HAP-1 (cell line): ENCODE results near the gene PCID2.
A peak's percentile ranks its signal among the peaks of the same experiment; 100 is the strongest.

Experiments
- DNase-seq, 2 experiments: peaks; one replicate each; pipeline ENCODE4 v3.0.0-alpha.2; 2016 to 2020; ENCODE audit warnings: low spot score in 2 of 2
- H3K27me3 ChIP-seq: fragments of 250-450 bp; sonication (Bioruptor Pico); 2 replicates; pipeline ENCODE4 v1.5.1; 2020; ENCODE audit warnings: low read depth, mild to moderate bottlenecking, moderate library complexity
- H3K36me3 ChIP-seq: fragments of 250-450 bp; sonication (Bioruptor Pico); replicated peaks from 2 replicates; pipeline ENCODE4 v1.5.1; 2020; ENCODE audit warnings: mild to moderate bottlenecking
- H3K4me1 ChIP-seq: fragments of 250-450 bp; sonication (Bioruptor Pico); 2 replicates; pipeline ENCODE4 v1.5.1; 2020; ENCODE audit warnings: mild to moderate bottlenecking
- H3K4me3 ChIP-seq: fragments of 250-450 bp; sonication (Bioruptor Pico); 2 replicates; pipeline ENCODE4 v1.5.1; 2020; ENCODE audit warnings: mild to moderate bottlenecking, moderate library complexity
- H3K9me3 ChIP-seq: fragments of 250-450 bp; sonication (Bioruptor Pico); 2 replicates; pipeline ENCODE4 v1.5.1; 2020; ENCODE audit warnings: mild to moderate bottlenecking, moderate library complexity
- in situ Hi-C: fragments of 300-500 bp; cut with MboI; formaldehyde crosslinking; loops from 3 replicates; pipeline ENCODE4 v1.14.3; 2020; ENCODE audit warnings: low sequenced_read_pairs, inconsistent platforms, mixed read lengths

Gene PCID2

DNA sequence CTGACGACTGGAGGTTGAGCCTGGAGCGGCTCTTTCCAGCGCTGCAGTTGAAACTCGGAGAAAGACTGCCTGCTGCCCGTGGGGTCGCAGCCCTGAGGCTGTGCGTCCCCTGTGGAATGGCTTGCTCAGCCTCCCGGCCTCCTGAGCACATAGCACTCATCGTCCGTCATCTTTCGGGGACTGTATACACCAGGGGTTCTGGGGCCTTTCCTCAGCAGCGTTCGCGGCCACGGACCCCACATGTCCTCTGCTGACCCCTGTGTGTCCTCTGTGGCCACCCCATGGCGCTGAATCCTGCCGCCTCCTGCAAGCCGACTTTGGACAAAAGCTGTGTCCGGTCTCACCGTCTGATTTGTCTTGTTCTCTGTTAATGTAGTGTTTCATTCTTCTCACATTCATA lies 21.3 kb upstream of the PCID2 start:
- Histone ChIP-seq H3K4me1 (no peaks in the 10 kb centered on the region), H3K27me3 (no peaks in the 10 kb centered on the region), H3K36me3 (peaks cover 50% of the 10 kb centered on the region), H3K9me3 (no peaks in the 10 kb centered on the region), H3K4me3 (no peak overlapping the region)
- in situ Hi-C loops = no loop called here
- DNase-seq = no peak

DNA sequence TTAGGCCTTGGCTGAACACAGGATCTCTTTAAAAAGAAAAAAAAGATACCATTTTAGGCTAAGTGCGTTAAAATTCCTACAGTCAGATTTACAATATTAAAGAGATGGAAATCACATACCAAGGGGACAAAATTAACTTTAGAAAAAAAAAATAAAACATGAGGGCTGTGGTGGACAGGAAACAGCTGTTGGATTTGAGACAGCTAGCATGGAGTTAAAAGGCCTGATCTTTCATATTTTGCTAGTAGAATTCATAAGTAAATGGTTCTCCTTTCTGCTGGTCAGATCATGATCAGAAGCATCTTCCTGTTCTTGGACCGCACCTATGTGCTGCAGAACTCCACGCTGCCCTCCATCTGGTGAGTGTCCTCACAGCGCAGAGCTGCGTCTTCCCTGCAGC lies 20.7 kb upstream of the PCID2 start:
- H3K36me3 ChIP-seq = peaks cover 51% of the 10 kb centered on the region
- in situ Hi-C loops = no loop called here
- DNase-seq = no peak

DNA sequence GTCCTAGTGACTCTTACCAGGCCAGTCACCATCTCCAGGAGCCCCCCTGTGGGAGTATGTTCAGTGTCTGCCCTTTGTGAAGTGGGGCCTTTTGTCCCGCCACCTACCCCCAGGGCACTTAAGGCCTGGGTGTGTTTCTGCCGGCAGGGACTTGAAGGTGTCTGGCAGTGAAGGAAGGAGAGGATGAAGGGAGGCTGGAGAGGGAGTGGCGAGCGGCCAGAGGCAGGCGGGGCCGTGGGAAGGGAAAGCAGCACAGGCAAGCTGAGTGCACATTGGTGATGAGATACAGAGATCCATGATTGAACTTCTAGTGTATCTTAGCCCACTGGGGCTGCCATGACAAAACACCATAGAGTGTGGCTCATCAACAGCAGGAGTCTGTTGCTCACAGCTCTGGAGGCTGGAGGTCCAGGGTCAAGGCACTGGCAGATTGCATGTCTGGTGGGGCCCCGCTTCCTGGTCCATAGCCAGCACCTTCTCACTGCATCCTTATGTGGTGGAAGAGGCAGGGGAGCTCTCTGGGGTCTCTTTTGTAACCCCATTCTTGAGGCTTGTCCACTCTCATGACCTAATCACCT lies 18.5 kb upstream of the PCID2 start:
- H3K36me3 ChIP-seq = peaks cover 64% of the 10 kb centered on the region
- no peak for DNase-seq
- H3K27me3 ChIP-seq = no peaks in the 10 kb centered on the region
- H3K4me1 ChIP-seq = no peaks in the 10 kb centered on the region
- in situ Hi-C loops = no loop called here
- no peaks in the 10 kb centered on the region for H3K9me3 ChIP-seq
- H3K4me3 ChIP-seq = no peak overlapping the region

More for the DNA sequence above, 20.7 kb upstream of the PCID2 start:
- no peaks in the 10 kb centered on the region for H3K27me3 ChIP-seq
- no peaks in the 10 kb centered on the region for H3K9me3 ChIP-seq
- no peak overlapping the region for H3K4me3 ChIP-seq
- no peaks in the 10 kb centered on the region for H3K4me1 ChIP-seq

DNA sequence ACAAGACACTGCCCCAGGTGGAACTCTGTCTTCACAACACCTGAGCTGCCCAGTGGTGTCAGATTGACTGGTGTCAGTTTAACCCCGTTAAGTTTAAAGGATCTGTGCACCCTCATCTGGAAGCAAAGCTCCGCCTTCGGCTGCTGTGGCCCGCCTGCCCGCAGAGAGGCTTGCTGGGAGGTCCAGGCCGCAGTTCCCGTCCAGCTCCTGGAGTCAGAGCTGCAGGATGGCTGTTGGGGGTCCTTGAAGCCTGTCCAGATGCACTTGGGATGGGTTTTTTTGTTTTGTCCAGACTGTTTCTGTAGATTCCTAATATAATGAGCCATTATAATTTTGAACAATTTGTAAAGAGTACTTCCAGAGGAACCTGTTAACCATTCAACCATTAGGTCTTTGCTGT lies 17.0 kb upstream of the PCID2 start:
- no peaks in the 10 kb centered on the region for H3K4me1 ChIP-seq
- DNase-seq = no peak
- H3K4me3 ChIP-seq = no peak overlapping the region
- in situ Hi-C loops = no loop called here
- no peaks in the 10 kb centered on the region for H3K27me3 ChIP-seq
- no peaks in the 10 kb centered on the region for H3K9me3 ChIP-seq
- H3K36me3 ChIP-seq = peaks cover 78% of the 10 kb centered on the region

DNA sequence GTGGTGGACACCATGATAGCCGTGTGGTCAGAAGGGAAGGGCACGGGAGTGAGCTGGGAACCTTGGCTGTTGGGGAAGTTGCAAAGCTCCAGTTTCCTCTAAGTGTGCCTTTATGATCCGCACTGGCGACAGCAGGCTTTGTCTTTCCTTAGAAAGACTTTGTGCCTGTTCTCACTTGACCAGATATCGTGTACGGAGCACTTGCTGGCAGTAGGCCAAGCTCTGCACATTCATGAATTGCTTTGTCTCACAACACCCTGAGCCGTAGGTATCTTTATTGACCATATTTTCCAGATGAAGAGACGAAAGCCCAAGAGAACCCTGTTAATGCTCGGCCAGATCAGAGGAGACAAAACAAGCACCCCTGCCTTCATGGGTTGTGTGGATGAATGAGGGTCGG lies 16.0 kb upstream of the PCID2 start:
- peak in 1 of 2 experiments; percentile 29 for DNase-seq
- in situ Hi-C loops = no loop called here
- Histone ChIP-seq H3K9me3 (no peaks in the 10 kb centered on the region), H3K27me3 (no peaks in the 10 kb centered on the region), H3K4me1 (no peaks in the 10 kb centered on the region), H3K4me3 (no peak overlapping the region), H3K36me3 (peaks cover 78% of the 10 kb centered on the region)

DNA sequence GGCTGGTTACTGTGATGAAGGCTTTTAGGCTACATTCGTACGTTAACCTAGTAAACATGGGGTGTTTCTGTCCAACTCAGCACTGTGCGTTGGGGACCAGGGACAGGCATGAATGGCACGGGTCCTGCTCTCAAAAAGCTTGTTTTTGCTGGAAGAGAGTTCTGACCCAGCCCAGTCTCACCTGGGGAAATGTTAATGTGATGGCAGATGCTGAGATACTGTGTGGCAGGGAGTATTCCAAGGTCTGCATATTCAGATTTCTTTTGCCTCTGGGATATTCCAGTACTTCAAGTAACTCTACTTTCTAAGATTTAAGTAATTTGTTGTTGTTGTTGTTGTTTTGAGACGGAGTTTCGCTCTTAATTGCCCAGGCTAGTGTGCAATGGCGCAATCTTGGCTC lies 14.6 kb upstream of the PCID2 start:
- no peak for DNase-seq
- H3K27me3 ChIP-seq = no peaks in the 10 kb centered on the region
- H3K9me3 ChIP-seq = no peaks in the 10 kb centered on the region
- no peaks in the 10 kb centered on the region for H3K4me1 ChIP-seq
- in situ Hi-C loops = no loop called here
- peaks cover 84% of the 10 kb centered on the region for H3K36me3 ChIP-seq
- H3K4me3 ChIP-seq = no peak overlapping the region

DNA sequence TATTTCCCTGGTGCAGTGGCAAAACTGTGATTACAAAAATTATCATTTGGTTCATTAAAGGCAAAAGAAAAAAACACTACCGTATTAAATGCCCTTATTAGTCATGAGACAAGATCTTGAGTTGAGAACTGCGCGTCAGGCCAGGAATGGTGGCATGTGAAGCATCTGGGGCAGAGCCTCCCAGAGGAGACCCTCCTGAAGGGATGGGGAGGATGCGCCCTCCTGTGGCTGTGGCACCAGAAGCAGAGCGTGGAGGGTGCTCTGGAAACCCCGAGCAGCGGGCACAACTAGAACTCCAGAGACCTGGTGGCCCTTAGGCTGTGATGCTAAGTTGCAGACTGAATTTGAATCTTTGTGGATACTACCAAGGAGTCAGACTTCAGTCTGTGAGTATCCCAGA lies 12.4 kb upstream of the PCID2 start:
- H3K36me3 ChIP-seq = peaks cover 69% of the 10 kb centered on the region
- peaks cover 14% of the 10 kb centered on the region for H3K4me1 ChIP-seq
- no peak overlapping the region for H3K4me3 ChIP-seq
- H3K9me3 ChIP-seq = no peaks in the 10 kb centered on the region
- peak in 1 of 2 experiments; percentile 27 for DNase-seq
- in situ Hi-C loops = no loop called here
- no peaks in the 10 kb centered on the region for H3K27me3 ChIP-seq

DNA sequence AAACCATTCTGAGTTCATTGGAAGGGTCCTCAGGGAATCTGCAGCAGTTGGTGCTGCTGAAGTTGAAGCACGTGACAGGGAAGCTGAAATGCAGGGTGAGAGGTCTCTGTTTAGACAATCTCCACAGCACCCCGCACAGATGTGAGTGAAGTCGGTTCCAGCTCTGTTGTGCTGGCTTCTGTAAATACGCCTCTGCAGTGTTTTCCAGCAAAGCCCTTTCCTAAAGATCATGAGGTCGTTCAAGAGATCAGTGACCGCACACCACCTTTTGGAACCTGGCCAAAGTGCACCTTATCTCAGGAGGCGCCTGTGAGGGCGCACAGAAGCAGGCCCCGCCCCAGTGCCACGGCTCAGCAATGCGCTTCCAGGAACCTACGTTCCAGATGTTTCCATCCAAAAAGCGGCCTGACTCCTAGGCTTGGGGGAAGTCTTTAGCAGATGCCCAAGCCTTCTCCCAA lies 11.7 kb upstream of the PCID2 start:
- Histone ChIP-seq H3K4me3 (no peak overlapping the region), H3K27me3 (no peaks in the 10 kb centered on the region), H3K36me3 (peaks cover 62% of the 10 kb centered on the region), H3K4me1 (peaks cover 14% of the 10 kb centered on the region), H3K9me3 (no peaks in the 10 kb centered on the region)
- in situ Hi-C loops = no loop called here
- DNase-seq = no peak

DNA sequence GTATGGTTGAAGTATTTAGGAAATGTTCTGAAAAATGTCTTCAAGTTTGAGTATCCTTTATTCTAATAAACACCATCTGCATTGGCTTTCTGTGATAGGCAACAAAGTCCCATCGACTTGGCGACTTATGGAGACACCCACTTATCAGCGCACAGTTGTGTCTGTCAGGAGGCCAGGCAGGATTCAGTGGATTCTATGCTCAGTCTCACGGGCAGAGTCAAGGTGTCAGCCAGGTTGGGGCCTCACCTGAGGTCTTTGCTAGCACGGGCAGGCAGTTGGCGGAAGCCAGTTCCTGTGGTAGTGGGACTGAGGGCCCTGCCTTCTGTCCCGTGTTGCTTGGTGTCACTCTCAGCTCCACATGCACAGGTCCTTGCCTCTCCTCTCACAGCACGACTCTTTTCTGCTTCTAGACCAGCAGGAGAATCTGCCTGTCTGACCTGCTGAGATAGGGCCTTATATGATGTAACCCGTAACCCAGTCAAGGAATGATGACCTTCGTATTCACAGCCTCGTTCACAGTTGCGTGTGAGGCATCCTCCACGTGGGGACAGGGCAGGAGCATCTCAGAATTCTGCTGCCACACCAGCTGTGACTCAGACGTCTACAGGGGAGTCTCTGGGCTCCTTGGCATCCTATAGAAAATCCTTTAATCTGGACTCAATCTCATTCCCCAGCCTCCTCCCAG lies 10.9 kb upstream of the PCID2 start:
- no peak for DNase-seq
- Histone ChIP-seq H3K9me3 (no peaks in the 10 kb centered on the region), H3K27me3 (no peaks in the 10 kb centered on the region), H3K36me3 (peaks cover 54% of the 10 kb centered on the region), H3K4me1 (peaks cover 14% of the 10 kb centered on the region), H3K4me3 (no peak overlapping the region)
- in situ Hi-C loops = no loop called here

DNA sequence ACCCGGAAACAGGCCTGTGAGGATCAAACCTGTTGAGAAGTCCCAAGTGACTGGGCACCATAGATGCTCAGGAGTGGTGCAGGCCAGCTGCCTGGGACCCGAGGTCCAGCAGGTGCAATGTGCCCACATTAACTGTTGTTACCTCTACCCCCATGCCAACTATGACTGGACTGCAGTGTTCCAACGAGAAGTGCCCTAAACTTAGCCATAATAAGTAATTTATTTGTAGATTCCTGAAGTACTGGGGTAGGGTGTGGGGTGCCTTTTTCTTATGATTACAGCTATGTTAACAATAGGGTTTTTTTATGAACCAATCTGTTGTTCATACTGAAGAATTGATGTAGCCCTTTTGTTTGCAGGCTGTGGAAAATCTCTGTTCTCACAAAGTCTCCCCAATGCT lies 10.1 kb upstream of the PCID2 start:
- H3K27me3 ChIP-seq = no peaks in the 10 kb centered on the region
- no peak overlapping the region for H3K4me3 ChIP-seq
- peaks cover 48% of the 10 kb centered on the region for H3K36me3 ChIP-seq
- H3K4me1 ChIP-seq = peaks cover 14% of the 10 kb centered on the region
- in situ Hi-C loops = no loop called here
- DNase-seq = no peak
- no peaks in the 10 kb centered on the region for H3K9me3 ChIP-seq

DNA sequence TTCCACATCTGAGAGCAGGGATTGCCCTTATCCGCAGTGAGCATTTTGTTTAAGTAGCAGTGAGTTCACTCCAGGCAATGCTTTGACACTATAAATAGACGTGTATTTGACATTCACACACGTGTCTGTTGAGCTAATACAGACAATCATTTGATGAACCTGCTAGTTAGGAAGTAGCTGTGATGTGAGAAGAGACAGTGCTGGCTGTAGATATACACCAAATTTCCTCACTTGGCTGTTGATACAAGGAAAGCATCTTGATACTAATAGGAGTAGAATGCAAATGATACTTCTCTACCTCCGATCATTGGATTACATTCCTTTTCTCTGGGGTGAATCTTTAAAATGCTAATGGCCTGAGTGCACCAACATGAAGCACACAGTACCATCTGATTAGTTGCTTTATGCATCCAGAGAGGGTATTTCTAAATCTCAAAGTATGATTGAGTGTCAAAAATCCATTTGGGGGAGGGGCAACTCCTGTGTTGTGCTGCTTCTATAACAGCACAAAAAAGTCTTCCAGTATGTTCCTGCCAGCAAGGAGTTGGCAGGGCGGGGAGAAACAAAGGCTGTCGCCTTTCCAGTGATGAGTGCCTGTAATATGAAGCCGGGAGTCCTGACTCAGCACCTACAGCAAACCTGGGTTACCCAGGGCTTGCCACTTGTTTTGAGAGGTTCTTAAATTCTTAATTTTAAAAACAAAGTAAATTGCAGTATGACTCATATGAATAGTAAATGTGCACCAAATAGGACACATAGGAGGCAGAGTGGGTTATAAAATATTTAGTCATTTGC lies 8.0 kb upstream of the PCID2 start:
- H3K4me3 ChIP-seq = no peak overlapping the region
- peaks cover 40% of the 10 kb centered on the region for H3K36me3 ChIP-seq
- H3K9me3 ChIP-seq = no peaks in the 10 kb centered on the region
- H3K27me3 ChIP-seq = no peaks in the 10 kb centered on the region
- peaks cover 16% of the 10 kb centered on the region for H3K4me1 ChIP-seq
- in situ Hi-C loops = no loop called here
- DNase-seq = peak; percentile 75 to 78

DNA sequence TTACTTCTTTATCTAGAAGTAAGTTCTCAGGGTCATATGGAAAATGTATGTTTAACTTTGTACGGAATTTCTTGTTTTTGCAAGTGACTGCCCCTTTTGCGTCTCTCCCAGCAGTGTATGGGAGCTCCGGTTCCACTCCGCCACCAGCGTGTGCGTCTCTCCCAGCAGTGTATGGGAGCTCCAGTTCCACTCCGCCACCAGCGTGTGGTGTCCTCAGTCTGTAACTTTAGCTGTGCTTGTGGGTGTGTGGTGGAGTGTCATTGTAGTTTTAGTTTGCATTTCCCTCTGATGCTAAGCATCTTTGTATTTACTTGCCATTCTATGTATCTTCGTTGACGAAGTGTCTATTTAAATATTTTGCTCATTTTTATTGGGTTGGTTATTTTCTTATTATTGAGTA lies 3.3 kb upstream of the PCID2 start:
- in situ Hi-C loops = no loop called here
- H3K36me3 ChIP-seq = peaks cover 20% of the 10 kb centered on the region
- DNase-seq = peak in 1 of 2 experiments; percentile 64
- no peaks in the 10 kb centered on the region for H3K9me3 ChIP-seq
- no peaks in the 10 kb centered on the region for H3K27me3 ChIP-seq
- H3K4me1 ChIP-seq = peaks cover 18% of the 10 kb centered on the region
- H3K4me3 ChIP-seq = no peak overlapping the region

DNA sequence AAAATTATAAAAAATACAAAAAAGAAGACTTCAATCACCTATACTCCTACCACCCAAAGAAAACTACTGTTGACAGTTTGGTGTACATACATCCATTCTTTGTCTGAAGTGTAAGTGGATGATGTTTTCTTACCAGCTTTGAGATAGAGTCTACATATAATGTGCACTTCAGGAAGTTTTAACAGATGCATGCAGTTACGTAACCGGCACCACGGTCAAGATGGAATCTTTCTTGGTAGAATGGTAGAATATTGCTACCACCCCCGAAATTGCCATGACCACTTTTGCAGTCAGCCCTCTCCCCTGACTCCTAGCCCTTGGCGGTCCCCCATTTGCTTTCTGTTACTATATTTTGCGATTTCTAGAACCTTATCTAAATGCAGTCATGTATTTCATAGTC lies 2.4 kb upstream of the PCID2 start:
- DNase-seq = no peak
- Histone ChIP-seq H3K9me3 (no peaks in the 10 kb centered on the region), H3K36me3 (peaks cover 29% of the 10 kb centered on the region), H3K27me3 (no peaks in the 10 kb centered on the region), H3K4me1 (peaks cover 14% of the 10 kb centered on the region), H3K4me3 (peak overlapping the region; percentile 98)
- in situ Hi-C loops = no loop called here

DNA sequence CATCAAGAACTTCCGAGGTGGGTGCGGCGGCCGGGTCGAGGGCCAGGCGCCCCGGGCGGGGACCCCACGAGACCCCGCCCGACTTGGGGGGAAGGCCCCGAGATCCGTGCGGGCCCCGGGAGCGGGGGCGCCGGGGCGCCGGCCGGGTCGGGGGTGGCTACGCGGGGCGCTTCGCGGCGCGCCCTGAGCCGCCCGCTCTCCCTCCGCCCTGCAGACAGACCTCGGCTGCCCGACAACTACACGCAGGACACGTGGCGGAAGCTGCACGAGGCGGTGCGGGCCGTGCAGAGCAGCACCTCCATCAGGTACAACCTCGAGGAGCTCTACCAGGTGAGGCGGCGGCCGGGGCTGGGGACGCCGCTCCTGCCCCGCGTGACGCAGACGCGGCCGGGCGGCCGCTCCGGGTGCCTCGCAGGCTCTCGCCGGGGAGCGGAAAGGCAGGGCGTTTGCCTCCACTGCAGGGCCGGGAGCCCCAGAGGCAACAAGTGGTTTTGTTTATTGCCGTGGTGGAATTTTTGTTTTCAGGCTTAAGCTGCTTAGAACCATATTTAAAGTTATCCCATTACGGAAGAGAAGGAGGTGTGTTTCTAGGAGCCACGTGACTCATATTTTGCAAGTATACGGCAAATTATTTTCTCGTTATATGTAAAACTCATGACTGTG lies 1.4 kb upstream of the PCID2 start:
- Histone ChIP-seq H3K27me3 (no peaks in the 10 kb centered on the region), H3K4me1 (peaks cover 21% of the 10 kb centered on the region), H3K4me3 (peak overlapping the region; percentile 98), H3K9me3 (no peaks in the 10 kb centered on the region), H3K36me3 (peaks cover 39% of the 10 kb centered on the region)
- in situ Hi-C loops = no loop called here
- peak; percentile 61 to 68 for DNase-seq
